HG03457 (cell line): Measurements from ENCODE around the gene WNT7A.

Experiments
- ATAC-seq: cut with Tn5 transposase; IDR thresholded peaks from one replicate; pipeline ENCODE4 v1.9.1; 2021; ENCODE audit warnings: moderate number of reproducible peaks; ENCODE audit not compliant: unreplicated experiment

WNT7A gene

DNA sequence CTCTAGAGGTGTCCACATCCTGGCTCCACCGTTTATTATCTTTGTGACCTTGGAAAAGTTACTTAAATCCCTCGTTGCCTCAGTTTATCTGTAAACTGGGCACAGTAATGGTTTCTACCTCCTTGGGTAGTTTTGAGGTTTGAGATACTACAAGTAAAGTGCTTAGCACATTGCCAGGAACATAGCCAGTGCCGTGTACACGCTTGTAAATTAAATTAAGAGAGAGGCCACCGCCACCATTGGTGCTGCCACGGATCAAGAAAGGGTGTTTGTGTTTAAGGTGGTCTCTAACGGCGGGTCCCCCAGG, 5.8 kb upstream of the WNT7A start:
- no peak for ATAC-seq

DNA sequence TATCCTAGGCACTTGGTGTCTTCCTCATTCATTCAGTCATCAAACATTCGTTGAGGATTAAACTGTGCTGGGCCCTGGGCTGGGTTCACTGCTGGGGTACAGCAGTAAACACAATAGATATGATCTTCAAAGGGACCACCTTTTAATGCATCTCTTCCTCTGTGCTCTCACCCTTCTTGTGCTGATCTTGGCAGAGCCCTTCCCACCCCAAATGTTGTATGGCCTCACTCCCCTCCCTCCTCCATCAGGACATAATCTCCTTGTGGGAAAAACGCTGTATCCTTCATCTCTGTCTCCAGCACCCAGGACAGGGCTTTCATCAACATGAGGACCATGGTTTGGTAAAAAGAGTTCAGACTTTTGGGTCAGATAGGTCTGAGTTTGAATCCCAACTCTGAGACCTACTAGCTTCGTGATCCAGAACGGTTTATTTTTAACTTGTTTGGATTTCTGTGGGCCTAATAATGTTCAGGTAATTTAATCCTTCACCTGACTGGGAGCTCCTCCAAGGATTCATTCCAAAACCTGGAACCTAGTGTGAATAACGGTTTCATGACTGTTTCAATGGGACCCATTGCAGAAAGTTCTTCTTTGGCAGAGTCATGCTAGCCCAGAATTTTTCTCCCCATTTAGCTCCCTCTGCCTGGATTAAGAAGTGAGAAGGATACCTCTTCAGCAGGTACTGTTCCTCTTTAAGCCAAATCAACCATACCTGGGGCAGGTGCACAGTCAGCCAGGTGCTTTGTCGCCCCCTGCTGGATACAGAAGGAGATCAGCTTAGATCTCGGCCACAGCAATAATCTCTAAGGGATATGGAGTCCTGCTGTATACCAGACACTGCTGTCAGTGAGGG, 5.2 kb upstream of the WNT7A start:
- no peak for ATAC-seq

DNA sequence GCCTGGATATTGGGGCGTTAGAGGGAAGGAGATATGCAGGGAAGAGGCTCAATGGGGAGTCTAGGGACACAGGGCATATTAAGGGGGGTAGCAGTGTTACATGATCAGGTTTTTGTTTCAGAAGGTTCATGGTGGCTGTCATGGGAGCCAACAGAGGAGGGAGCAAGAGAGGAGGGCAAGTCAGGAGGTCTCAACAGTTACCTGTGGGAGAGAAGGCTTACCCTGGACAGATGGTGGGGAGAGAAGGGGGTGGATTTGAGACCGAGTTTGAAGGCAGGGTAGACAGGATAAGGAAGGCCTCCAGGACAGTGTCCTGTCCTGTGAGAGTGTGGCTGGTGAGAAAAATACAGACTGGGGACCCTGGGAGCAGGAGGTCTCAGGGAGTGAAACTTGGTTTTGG, 3.8 kb upstream of the WNT7A start:
- no peak for ATAC-seq

DNA sequence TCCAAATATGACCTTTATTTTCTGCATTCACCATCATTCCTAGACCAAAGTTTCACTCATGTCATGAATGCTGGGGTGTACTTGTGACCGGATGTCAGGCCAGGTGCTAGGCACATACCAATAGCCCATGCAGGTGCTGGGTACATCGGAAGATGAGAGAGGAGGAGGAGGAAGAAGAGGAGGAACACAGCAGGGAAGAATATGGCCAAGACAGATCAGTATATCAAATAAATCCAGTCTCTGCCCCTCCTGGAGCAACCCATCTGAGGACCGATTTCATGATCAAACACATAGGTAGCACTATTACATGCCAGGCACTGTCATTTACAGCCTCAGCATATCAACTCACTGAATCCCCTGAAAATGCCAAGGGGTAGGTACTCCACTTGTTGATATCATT, 3.0 kb upstream of the WNT7A start:
- ATAC-seq, result no peak

DNA sequence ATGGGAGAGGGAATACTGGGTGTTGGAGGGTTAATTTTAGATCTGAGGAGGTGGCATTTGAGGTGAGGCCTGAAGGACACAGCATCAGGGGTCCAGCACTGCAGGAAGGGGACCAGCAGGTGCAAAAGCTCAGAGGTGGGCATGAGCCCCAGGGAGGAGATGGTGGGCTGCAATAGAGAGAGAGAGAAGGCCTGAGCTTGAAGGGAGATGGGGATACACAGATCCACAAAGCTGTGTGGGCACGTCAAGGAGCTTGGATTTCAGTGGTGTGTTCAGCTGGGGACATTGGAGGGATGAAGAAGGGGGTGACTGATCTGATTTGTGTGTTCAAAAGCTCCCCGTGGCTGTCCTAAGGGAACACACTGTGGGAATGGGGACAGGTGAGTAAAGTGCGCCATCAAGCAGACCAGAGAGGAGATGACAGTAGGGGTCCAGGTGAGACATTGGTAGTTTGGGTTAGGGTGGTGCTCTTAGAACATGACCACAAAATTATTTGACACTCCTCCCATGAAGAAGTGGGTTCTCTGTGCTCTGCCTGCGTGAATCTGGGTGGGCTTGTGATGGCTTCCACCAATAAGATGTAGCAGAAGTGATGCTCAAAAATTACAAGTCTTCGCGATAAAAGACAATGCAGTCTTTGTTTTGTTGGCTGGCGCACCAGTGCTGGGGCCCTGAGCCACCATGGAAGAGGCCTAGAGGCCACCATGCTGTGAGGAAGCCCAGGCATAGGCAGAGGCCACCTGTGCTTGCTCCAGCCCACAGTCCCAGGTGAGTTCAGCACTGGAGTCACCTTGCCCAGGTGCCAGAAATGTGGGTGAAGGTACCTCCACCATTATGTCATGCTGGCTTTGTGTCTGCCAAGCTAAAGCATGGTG, 1.9 kb upstream of the WNT7A start:
- ATAC-seq, result no peak

DNA sequence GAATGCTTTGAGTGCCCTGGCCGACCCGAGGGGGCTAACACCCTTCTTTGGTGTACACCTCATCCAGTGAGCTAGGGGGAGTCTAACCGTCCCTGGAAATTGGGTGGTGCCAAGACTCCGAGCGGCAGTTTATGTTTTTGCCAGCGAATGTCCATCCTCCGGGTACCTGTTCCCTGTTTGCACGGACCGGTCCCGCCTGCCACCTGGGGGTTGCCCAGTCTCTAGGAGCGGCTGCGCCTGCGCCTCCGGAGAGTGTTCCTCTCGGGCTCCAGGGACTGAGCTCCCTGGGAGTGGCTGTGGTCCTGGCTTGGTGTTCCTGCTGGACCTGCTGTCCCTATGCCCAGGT, 913 bp upstream of the WNT7A start:
- ATAC-seq, result no peak

DNA sequence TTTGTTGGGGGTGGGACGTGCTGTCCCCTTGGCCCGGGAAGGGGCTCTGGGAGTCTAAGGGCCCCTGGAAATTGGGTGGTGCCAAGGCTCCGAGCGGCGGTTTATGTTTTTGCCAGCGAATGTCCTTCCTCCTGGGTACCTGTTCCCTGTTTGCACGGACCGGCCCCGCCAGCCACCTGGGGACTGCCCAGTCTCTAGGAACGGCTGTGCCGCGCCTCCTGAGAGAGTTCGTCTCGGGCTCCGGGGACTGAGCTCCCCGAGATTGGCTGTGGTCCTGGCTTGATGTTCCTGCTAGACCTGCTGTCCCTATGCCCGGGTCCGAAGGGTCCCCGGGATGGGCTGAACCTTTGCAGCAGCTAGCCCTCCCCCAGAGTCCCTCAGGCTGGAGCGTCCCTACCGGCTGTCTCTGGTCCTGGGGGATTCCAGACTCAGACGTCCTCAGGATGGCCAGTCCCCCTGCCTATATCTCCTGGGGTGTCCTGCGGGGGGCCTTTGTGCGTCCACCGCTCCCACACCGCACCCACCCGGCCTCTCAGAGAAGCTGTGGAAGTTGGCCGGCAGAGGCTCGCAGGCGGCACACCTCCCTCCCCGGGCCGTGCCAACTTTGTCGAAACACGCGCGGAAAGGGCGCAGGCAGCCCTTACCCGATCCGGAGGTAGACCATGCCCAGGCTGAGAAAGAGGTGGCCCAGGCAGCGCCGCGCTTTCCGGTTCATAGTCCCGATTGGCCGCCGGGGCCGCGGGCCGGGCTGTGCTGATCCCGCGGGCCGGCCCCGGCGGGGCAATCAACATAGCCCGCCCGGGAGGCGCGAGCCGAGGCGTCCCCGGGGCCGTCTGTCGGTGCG, 547 bp downstream of the WNT7A start:
- ATAC-seq, result no peak

DNA sequence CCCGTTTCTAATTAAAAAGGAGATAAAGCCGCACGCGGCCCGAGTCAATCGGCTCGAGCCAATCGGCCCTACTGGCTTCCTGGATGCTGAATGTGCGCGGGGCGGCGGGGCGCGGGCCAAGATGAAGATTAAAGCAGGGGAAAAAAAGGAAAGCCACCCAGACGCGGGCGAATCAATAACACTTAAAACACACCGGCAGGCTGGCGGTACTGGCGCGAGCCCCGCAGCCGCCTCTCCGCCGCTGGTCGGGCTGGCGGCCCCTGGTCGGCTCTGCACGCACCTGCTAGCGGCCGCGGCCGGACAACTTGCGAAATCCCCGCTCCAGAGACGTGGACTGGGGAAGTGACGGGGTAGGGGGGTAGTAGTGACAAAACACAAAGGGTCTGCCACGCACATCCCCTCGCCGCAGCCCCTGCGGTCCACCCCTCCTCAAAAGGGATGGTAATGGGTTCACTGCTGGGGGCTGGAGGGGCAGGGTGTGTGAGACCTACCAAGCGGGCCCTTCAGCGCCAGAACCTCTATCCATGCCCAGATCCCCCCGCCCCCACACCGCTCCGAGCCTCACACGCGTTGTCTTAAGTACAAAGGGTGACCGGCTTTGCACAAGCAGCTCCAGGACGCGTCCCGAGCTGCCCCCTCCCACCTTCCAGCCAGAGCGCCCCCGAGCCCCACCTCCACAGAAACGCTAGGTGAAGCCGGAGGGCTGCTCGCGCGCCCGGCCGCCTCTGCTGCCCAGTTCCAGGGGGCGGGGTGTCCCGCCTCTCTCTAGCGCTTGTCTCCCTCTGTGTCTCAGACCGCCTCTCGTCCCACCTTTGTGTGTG, 1.4 kb downstream of the WNT7A start:
- ATAC-seq, result no peak

DNA sequence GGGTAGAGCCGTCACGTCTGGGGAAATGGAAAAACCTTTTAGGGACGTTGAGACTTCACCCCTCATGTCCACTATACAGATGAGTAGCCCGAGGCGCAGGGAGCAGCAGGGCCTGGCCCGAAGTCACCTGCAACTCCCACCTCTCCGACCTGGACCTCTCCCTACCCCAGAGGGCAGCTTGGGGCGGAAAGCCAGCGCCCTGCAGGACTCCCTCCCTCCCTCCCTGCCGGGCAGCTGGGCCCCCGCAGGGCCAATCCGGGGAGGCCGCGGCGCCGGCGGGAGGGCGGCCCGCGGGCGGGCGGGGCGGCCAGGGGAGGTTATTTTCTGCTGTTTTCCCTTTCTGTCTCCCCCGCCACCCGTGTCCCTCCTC, 2.0 kb downstream of the WNT7A start:
- ATAC-seq, result no peak

DNA sequence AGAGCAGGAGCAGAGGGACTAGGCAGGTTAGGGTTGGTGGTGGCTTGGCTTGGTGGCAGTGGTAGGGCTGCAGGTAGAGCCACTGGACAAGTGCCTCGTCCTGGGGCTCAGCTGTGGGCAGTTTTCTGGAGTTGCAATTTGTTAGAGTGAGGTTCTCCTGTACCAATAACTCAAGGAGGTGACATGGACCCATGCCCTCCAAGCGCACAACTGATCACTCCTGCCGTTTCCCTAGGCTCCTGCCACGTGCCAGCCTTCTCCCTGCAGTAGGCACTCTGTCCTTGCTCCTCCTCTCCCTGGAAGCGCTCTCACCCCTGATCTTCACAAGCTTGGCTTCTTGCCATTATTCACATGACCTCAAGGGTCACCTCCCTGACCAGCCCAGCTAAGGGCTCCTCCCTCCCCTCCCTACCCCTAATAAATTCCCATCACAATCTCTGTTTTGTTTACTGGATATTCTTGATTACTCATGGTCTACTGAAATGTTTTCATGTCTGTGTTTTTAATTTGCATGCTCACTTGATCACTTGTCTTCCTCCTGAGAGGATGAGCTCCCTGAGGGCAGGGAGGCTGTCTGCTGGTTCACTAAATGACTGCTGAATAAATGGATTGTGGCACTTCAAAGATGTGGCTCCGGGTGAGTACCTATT, 3.3 kb downstream of the WNT7A start:
- ATAC-seq, result no peak

DNA sequence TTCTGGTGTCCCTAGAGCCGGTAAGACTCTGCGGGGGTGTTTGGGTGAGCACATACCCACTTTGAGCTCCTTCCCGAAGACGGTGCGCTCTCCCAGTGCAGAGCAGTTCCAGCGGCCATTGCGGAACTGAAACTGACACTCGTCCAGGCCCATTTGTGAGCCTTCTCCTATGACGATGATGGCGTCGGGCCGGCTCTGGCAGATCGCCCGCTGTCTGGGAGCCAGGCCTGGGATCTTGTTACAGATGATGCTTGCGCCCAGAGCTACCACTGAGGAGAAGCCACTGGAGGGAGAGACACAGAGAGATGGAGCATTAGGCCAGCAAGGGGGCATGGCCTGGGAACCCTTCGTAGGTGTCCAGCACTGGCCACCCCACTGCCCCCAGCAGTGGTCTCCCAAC, 5.0 kb downstream of the WNT7A start:
- no peak for ATAC-seq

DNA sequence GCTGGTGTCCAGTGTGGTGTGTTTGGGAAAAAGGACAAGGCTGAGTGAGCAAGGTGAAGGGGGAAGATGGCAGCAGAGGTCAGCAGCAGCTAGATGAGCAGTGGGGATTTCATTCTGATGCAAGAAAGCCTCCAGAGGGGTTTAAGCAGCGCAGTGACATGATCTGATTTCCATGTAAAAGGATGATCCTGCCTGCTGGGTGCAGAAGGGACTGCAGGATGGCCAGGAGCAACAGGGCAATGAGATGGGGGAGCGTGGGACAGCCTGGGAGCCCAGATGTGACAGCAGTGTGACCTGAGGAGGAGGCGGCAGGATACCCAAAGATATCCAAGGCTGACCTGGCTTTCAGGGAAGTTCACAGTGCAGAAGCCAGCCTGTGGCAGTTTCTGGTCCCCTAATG, 6.1 kb downstream of the WNT7A start:
- no peak for ATAC-seq

DNA sequence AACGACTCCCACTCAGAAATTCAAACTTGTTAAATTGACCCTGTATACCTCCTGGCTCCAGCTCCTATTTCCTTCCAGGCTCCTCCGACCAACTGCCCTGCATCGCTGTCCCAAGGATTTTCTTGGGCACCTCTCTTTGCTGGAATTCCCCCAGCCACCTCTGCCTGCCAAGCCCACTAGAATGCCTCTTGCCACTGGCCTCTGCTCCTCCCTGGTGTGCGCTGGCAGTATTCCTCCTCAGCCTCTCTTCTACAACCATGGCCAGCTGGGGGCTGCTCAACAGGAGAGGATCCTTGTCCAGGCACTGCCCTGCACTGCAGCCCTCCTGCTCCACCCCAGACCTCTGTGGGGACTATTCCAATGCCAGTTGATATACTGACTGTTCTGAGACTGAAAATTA, 7.4 kb downstream of the WNT7A start:
- ATAC-seq, result no peak

DNA sequence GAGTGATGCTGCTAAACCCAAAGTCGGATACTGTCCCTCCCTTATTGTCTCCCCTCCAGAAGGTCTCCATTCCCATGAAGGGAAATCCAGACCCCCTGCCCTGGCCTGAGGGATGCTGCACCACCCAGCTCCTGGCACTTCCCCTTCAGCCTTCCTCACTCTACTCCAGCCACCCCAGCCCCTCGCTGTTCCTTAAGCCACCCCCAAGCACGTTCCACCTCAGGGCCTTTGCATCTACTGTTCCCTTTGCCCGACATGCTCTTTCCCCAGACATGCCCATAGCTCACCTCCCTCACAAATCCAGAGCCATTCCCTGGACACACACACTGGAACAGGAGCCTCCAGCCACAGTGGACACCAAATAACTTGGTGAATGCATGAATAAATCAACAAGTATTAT, 8.1 kb downstream of the WNT7A start:
- no peak for ATAC-seq

DNA sequence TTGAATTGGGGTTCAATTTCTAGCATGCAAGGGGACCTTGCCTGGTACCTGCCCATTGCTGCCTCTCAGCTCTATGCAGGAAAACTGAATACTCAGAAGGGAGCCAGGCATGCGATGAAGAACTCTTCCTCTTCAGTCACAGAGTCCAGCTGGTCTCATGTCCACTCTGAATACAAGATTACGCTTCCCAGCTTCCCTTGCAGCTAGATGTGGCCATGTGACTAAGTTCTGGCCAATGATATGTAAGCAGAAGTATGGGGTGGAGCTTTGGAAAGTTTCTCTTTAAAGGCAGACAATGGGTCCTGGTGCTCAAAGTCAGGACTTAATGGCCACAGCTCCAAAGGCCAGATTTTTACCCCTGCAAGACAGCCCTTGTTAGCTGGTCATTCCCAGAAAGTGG, 9.0 kb downstream of the WNT7A start:
- ATAC-seq, result no peak

DNA sequence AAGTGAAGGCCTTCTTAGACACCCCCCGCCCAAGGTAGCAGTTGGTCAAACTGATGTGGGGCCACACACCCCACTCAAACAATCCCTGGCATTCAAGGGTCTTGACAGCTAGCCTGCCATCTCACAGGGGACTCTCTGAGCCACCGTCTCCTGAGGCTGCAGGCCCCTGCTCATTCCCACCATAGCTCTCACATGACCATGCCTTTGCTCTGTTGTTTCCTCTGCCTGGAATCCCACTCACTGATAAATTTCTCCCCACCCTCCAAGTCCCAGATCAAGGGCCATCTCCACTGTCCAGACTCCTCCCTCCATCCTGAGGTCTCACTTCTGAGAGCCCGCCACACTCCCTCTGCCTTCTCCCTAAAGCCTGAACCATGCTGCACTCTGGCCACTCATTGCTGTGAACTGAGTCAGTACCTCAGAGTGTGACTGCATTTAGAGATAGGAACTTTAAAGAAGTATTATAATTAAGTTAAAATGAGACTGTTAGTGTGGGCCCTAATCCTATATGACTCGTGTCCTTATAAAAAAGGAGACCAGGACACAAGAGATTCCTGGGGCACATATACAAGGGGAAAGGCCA, 10.0 kb downstream of the WNT7A start:
- ATAC-seq, result no peak

DNA sequence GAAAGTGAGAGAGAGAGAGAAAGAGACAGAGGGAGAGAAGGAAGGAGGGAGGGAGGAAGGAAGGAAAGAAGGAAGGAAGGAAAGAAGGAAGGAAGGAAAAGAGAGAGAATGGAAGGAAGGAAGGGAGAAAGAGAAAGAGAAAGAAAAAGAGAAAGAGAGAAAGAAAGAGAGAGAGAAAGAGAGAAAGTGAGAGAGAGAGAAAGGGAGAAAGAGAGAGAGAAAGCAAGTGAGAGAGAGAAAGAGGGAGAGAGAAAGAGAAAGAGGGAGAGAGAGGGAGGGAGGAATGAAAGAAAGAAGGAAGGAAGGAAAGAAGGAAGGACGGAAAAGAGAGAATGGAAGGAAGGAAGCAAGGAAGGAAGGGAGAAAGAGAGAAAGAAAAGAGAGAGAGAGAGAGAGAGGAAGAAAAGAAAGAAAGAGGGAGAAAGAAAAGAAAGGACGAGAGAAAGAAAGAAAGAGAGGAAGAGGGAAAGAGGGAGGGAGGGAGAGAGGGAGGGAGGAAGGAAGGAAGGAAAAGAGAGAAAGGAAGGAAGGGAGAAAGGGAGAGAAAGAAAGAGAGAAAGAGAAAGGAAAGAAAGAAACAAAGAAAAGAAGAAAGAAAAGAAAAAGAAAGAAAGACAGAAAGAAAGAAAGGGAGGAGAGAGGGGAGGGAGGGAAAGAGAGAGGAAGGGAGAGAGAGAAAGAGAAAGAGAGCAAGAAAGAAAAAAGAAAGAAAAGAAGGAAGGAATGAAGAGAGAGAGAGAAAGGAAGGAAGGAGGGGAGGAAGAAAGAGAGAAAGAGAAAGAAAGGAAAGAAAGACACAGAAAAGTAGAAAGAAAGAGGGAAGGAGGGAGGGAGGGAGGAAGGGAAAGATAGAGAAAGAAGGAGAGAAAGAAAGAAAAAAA, 10.8 kb downstream of the WNT7A start:
- ATAC-seq, result no peak

DNA sequence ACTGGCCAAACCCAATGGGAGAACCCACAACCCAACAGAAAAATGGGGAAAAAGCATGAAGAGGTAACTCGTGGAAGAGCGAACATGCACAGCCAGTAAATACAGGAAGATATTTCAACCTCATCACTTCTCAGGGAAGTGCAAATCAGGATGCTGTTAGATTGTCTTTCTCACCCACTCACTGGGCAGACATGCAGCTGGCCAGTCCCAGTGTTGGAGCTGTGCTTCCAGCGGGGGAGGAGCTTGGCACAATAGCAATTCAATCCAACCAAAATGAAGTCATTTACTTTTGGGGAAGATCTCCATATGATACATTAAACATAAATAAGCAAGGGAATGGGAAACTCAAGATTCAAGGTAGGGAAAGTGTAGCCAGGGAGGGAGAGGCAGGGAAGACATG, 12.1 kb downstream of the WNT7A start:
- ATAC-seq, result no peak
